Prostate gland (tissue), 2 donors: ENCODE results near the gene RIMOC1.

ENCODE experiments used
- CTCF ChIP-seq, 4 experiments: fragments of 200-600 bp in 2 of 4; fragments of 450-650 bp in 2 of 4; sonication (generic) in 2 of 4; IDR thresholded peaks; 1 replicate in 3 of 4; 2 replicates in 1 of 4; pipeline ENCODE4 v1.5.1; 2016 to 2019; ENCODE audit warnings: antibody characterized with exemption in 4 of 4, mild to moderate bottlenecking in 2 of 4, moderate library complexity in 2 of 4
- POLR2A ChIP-seq: fragments of 450-650 bp; IDR thresholded peaks from one replicate; pipeline ENCODE4 v1.6.1; 2016; ENCODE audit warnings: antibody characterized with exemption, mild to moderate bottlenecking
- POLR2AphosphoS5 ChIP-seq: sonication (generic); formaldehyde crosslinking; IDR thresholded peaks from one replicate; pipeline ENCODE4 v1.6.1; 2017; ENCODE audit warnings: antibody characterized with exemption

DNA sequence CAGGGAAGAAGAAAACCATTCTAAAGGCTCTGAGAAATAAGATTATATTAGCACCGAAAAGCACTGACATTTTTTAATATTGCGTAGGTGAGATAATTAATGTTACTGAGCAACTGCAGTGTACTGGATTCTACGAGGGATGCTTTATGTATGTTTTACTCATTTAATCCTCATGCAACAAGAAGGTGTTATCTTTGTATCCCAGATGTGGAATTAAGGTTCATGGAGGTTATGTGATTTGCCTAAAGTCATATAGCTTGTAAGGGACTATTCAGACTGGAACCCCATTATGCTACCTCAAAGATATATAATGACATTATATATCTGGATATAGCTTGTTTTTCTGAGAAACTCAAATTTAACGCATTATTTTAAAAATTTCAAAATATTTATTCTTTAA, 23.5 kb downstream of the RIMOC1 start:
- TF ChIP-seq POLR2AphosphoS5 (no peak), CTCF (IDR thresholded peaks at IDR 0.05) (no peak), POLR2A (no peak)
